Activated CD8-positive, alpha-beta memory T cell treated with anti-CD3 and anti-CD28 coated beads, Interleukin-2, amount 50 U/mL, for 48 hours (primary cell): ENCODE results near the gene ECM2.

ENCODE experiments used
- DNase-seq: peaks from one replicate; pipeline ENCODE4 v3.0.0-alpha.2; 2020

ECM2 gene

GRCh38 chr9:92455217-92455616 lies 80.6 kb downstream of the ECM2 start:
- no peak for DNase-seq

GRCh38 chr9:92446536-92446935 lies 89.3 kb downstream of the ECM2 start:
- DNase-seq = no peak
